H1 (cell line): ENCODE data around the gene UNC79. TPM values are rescaled to one million over a fixed set of nuclear protein-coding genes. Genes with fewer than 3 reads are reported as not detected.
"Not testable (repeated sequence)": the region's sequence is repeated elsewhere in the genome, so short reads cannot be mapped to it uniquely, and the experiment has no call there.

Source experiments
- CTCF ChIA-PET: fragments of 300-600 bp; sonication (Branson Sonifier 250); formaldehyde crosslinking; loops from one replicate; lab custom pipeline; 2021; ENCODE audit not compliant: partially characterized antibody; lab: Charles Lee
- POLR2A ChIA-PET: fragments of 300-600 bp; sonication (Branson Sonifier 250); formaldehyde crosslinking; loops from one replicate; lab custom pipeline; 2021; ENCODE audit warnings: inconsistent platforms; ENCODE audit not compliant: partially characterized antibody; lab: Charles Lee
- DNase-seq, 2 experiments: peaks; one replicate each; pipeline versions ENCODE4 v3.0.0 to v3.0.0-alpha.2; 2010 to 2022; ENCODE audit warnings: low spot score in 2 of 2, low read depth in 1 of 2, mixed read lengths in 1 of 2
- FAIRE-seq: peaks from 2 replicates; lab custom pipeline; 2011; peaks lifted over from hg19 to GRCh38; lab: Jason Lieb, UNC
- H2AFZ ChIP-seq: 2 replicates; pipeline ENCODE4 v1.8.1; 2012; ENCODE audit warnings: low read length, inconsistent platforms
- H2AK5ac ChIP-seq: 2 replicates; pipeline ENCODE4 v1.6.1; 2013; ENCODE audit warnings: low read depth, low read length
- H2BK120ac ChIP-seq: replicated peaks from 2 replicates; pipeline ENCODE3; 2013; ENCODE audit warnings: low read depth, low read length, inconsistent platforms
- H2BK12ac ChIP-seq: 2 replicates; pipeline ENCODE4 v1.6.1; 2013; ENCODE audit warnings: low read depth, low read length
- H2BK15ac ChIP-seq: 2 replicates; pipeline ENCODE4 v1.6.1; 2013; ENCODE audit warnings: low read length
- H2BK20ac ChIP-seq: 2 replicates; pipeline ENCODE4 v1.6.1; 2013; ENCODE audit warnings: low read length
- H2BK5ac ChIP-seq: 2 replicates; pipeline ENCODE4 v1.6.1; 2013; ENCODE audit warnings: low read depth, low read length
- H3K14ac ChIP-seq: 2 replicates; pipeline ENCODE4 v1.6.1; 2013; ENCODE audit warnings: inconsistent platforms; ENCODE audit not compliant: insufficient read length
- H3K18ac ChIP-seq: 2 replicates; pipeline ENCODE4 v1.6.1; 2013; ENCODE audit warnings: low read length; ENCODE audit errors: extremely low read depth
- H3K23ac ChIP-seq: 2 replicates; pipeline ENCODE4 v1.6.1; 2013; ENCODE audit warnings: inconsistent platforms; ENCODE audit not compliant: insufficient read length
- H3K23me2 ChIP-seq: 2 replicates; pipeline ENCODE4 v1.6.1; 2013; ENCODE audit warnings: low read depth, low read length
- H3K27ac ChIP-seq: 2 replicates; pipeline ENCODE4 v1.6.1; 2011; ENCODE audit warnings: low read depth, low read length, inconsistent platforms
- H3K27me3 ChIP-seq, 4 experiments: replicated peaks in 1 of 4; 1 replicate in 1 of 4; 2 replicates in 3 of 4; pipeline versions ENCODE4 v1.6.1 to v1.8.1; 2011 to 2013; ENCODE audit warnings: low read length in 3 of 4, mild to moderate bottlenecking in 3 of 4, inconsistent platforms in 2 of 4, mixed read lengths in 2 of 4, moderate library complexity in 1 of 4; ENCODE audit not compliant: control insufficient read depth in 3 of 4, insufficient read depth in 3 of 4; ENCODE audit errors: extremely low read depth in 1 of 4
- H3K36me3 ChIP-seq, 4 experiments: 2 replicates each; pipeline versions ENCODE4 v1.6.1 to v1.8.1; 2011 to 2013; ENCODE audit warnings: mild to moderate bottlenecking in 4 of 4, low read length in 3 of 4, moderate library complexity in 2 of 4, control low read depth in 1 of 4, inconsistent platforms in 1 of 4; ENCODE audit not compliant: insufficient read depth in 4 of 4, control insufficient read depth in 2 of 4
- H3K4ac ChIP-seq: replicated peaks from 2 replicates; pipeline ENCODE3; 2013; ENCODE audit warnings: low read length, low read depth, mixed read lengths, inconsistent platforms; ENCODE audit not compliant: insufficient read length
- H3K4me1 ChIP-seq, 4 experiments: replicated peaks in 1 of 4; 1 replicate in 1 of 4; 2 replicates in 3 of 4; pipeline versions ENCODE4 v1.6.1 to v1.8.1; 2011 to 2013; ENCODE audit warnings: low read length in 3 of 4, inconsistent platforms in 2 of 4, mixed read lengths in 1 of 4; ENCODE audit not compliant: insufficient read depth in 4 of 4, control insufficient read depth in 3 of 4
- H3K4me2 ChIP-seq, 2 experiments: 2 replicates each; pipeline versions ENCODE4 v1.6.1 to v1.8.1; 2011 to 2013; ENCODE audit warnings: low read depth in 2 of 2, low read length in 2 of 2, control low read depth in 1 of 2, inconsistent platforms in 1 of 2, mild to moderate bottlenecking in 1 of 2; ENCODE audit not compliant: insufficient read depth in 1 of 2
- H3K4me3 ChIP-seq, 4 experiments: fragments of 200-600, 300-600 bp in 1 of 4; sonication (generic), shearing (Covaris generic), sonication (Bioruptor Twin) in 1 of 4; 2 replicates each; pipeline versions ENCODE4 v1.5.1 to v1.8.1; 2011 to 2016; ENCODE audit warnings: low read length in 4 of 4, low read depth in 3 of 4, control low read depth in 2 of 4, inconsistent platforms in 2 of 4, mild to moderate bottlenecking in 2 of 4, mixed read lengths in 1 of 4, moderate library complexity in 1 of 4; ENCODE audit not compliant: insufficient read depth in 2 of 4; ENCODE audit errors: extremely low read depth in 1 of 4
- H3K56ac ChIP-seq: replicated peaks from 2 replicates; pipeline ENCODE3; 2013; ENCODE audit warnings: low read depth, mild to moderate bottlenecking, mixed read lengths, low read length, inconsistent platforms; ENCODE audit not compliant: insufficient read length
- H3K79me1 ChIP-seq: 2 replicates; pipeline ENCODE4 v1.6.1; 2013; ENCODE audit warnings: low read depth, low read length, control low read depth
- H3K79me2 ChIP-seq, 2 experiments: 2 replicates each; pipeline versions ENCODE4 v1.6.1 to v1.8.1; 2012 to 2013; ENCODE audit warnings: low read length in 2 of 2, mild to moderate bottlenecking in 2 of 2, inconsistent platforms in 1 of 2; ENCODE audit not compliant: insufficient read depth in 2 of 2, control insufficient read depth in 1 of 2
- H3K9ac ChIP-seq, 4 experiments: replicated peaks in 1 of 4; 1 replicate in 1 of 4; 2 replicates in 3 of 4; pipeline versions ENCODE4 v1.6.1 to v1.8.1; 2011 to 2013; ENCODE audit warnings: low read depth in 3 of 4, low read length in 3 of 4, control low read depth in 2 of 4, mild to moderate bottlenecking in 2 of 4, moderate library complexity in 2 of 4, inconsistent platforms in 1 of 4; ENCODE audit errors: extremely low read depth in 1 of 4
- H3K9me3 ChIP-seq, 2 experiments: 2 replicates each; pipeline versions ENCODE4 v1.6.1 to v1.8.1; 2012 to 2013; ENCODE audit warnings: mild to moderate bottlenecking in 2 of 2, moderate library complexity in 2 of 2, control low read depth in 1 of 2, inconsistent platforms in 1 of 2, low read depth in 1 of 2, low read length in 1 of 2, mixed read lengths in 1 of 2; ENCODE audit not compliant: insufficient read depth in 2 of 2
- H4K20me1 ChIP-seq, 2 experiments: replicated peaks in 1 of 2; 2 replicates each; pipeline versions ENCODE3 to v1.8.1; 2011 to 2013; ENCODE audit warnings: inconsistent platforms in 2 of 2, low read length in 2 of 2, mild to moderate bottlenecking in 1 of 2; ENCODE audit not compliant: insufficient read depth in 2 of 2, control insufficient read depth in 1 of 2
- H4K5ac ChIP-seq: 2 replicates; pipeline ENCODE4 v1.6.1; 2013; ENCODE audit warnings: low read length, low read depth, mixed read lengths, inconsistent platforms; ENCODE audit not compliant: insufficient read length
- H4K8ac ChIP-seq: 2 replicates; pipeline ENCODE4 v1.8.0; 2013; ENCODE audit warnings: mild to moderate bottlenecking, moderate library complexity, low read length, inconsistent platforms; ENCODE audit not compliant: insufficient read depth; ENCODE audit errors: extremely low read depth
- H4K91ac ChIP-seq: replicated peaks from 2 replicates; pipeline ENCODE3; 2013; ENCODE audit warnings: low read length, mixed read lengths, inconsistent platforms; ENCODE audit not compliant: insufficient read length
- WGBS, 2 experiments: shearing (Covaris generic) in 1 of 2; methylation state at CpG; one replicate each; pipeline versions ENCODE4 v1.1.6 to v1.1.7; 2013 to 2015; ENCODE audit warnings: low lambda C conversion rate in 2 of 2, mixed read lengths in 2 of 2, inconsistent platforms in 1 of 2, low coverage in 1 of 2, missing lambda C conversion rate in 1 of 2; ENCODE audit not compliant: insufficient replicate concordance in 2 of 2, insufficient coverage in 1 of 2, insufficient read length in 1 of 2; ENCODE audit errors: extremely low coverage in 1 of 2, missing lambda C conversion rate in 1 of 2; 5-methylcytosine and 5-hydroxymethylcytosine counted together
- polyA plus RNA-seq, 7 experiments: library from polyadenylated mRNA; depleted of rRNA in 3 of 7; stranded (reverse) in 5 of 7; unstranded in 2 of 7; fragments of >200 nt in 5 of 7; fragments of 200-250 nt in 2 of 7; gene quantifications; 1 replicate in 5 of 7; 2 replicates in 1 of 7; 4 replicates in 1 of 7; pipeline versions ENCODE4 v1.2.1 to v1.2.3, GENCODE V29; 2011 to 2013; ENCODE audit warnings: missing spikeins in 2 of 7, mixed read lengths in 2 of 7
- total RNA-seq: library from RNA; stranded (reverse); fragmentation: NEBNext Ultra II Directional; extraction: Animal tissue kit (Norgen Biotek cat#: 25700); gene quantifications from 2 replicates; pipeline ENCODE4 v1.2.1, GENCODE V29; 2021

Gene UNC79
- total and polyA plus RNA-seq, 2 of the 8 experiments (the other 6 are each of a cell fraction or from before 2014, with no cell fraction given) = 1.8 to 2.3 TPM

GRCh38 chr14:93479074-93479473 lies 48.3 kb downstream of the UNC79 start:
- CTCF ChIA-PET = interaction anchor here (0.6 kb wide), 1 partner anchor 75 kb away, joined by 3 read pairs; no protein-coding TSS in a partner anchor
- H3K4me1 ChIP-seq, H3K4me3 ChIP-seq, H3K23ac ChIP-seq, H2BK12ac ChIP-seq, H2AK5ac ChIP-seq, H4K91ac ChIP-seq, DNase-seq, H3K27ac ChIP-seq, H4K8ac ChIP-seq, FAIRE-seq, H2AFZ ChIP-seq, H4K20me1 ChIP-seq, H3K4me2 ChIP-seq, H3K18ac ChIP-seq, H3K23me2 ChIP-seq, POLR2A ChIA-PET, H2BK5ac ChIP-seq, H3K9ac ChIP-seq, H3K79me1 ChIP-seq, H3K4ac ChIP-seq, H3K27me3 ChIP-seq, H2BK120ac ChIP-seq, H4K5ac ChIP-seq, H3K56ac ChIP-seq, H3K9me3 ChIP-seq, H2BK20ac ChIP-seq, H3K14ac ChIP-seq, H3K36me3 ChIP-seq, H3K79me2 ChIP-seq, H2BK15ac ChIP-seq: not testable (repeated sequence)
- 93% methylated on average over 2 of the region's 2 CpGs; no CpG with 5 or more reads in 1 of the 2 experiments for WGBS, 2 experiments
